ENCODE results near the gene ADARB1. TPM values are rescaled to one million over a fixed set of nuclear protein-coding genes. Genes with fewer than 3 reads are reported as not detected.
"Not testable (repeated sequence)": the region's sequence is repeated elsewhere in the genome, so short reads cannot be mapped to it uniquely, and the experiment has no call there.

Gene ADARB1
- total RNA-seq, 1 experiment from 2014 or later, result 15.8 TPM

DNA sequence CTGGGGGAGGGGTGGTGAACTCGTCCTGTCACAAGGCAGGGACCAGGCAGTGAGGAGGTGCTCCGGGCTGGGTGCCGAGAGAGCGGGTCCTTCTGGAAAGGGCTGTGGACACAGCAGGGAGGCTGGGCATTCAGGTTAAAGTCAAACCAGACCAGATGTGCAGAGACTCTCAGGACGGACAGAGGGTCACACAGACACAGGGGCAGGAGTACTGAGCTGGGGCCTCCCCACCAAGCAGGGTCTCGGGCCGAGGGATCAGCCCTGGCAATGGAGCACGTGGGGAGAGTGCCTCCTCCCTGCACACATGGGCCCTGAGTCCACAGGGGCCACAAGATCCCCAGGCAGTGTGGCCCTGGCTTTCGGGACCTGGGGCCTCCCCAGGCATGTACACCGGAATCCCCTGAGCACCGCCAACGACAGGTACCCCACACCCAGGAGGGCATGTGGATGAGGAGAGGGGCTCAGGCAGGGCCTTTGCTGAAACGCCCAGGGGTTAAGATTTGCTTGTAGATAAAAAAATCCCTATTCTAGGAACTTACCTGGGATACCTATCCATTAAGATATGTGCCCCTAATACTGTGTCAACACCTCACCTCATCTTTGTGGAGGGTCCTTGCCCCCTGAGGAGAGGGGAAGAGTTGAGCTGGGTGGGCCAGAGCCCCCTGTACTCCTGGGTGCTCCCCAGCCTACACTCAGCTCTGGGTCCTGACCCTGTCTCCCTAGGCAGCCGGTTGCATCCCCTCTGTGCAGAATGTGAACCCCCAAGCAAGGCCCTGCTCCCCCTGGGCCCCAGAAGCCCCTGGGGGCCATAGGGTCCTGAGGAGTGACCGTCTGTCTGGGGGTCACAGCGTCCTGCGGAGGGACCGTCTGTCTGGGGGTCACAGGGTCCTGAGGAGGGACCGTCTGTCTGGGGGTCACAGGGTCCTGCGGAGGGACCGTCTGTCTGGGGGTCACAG, 46.9 kb upstream of the ADARB1 start:
- H3K56ac ChIP-seq (ENCODE audit: insufficient read length, low read depth, low read length), result no peak overlapping the region

DNA sequence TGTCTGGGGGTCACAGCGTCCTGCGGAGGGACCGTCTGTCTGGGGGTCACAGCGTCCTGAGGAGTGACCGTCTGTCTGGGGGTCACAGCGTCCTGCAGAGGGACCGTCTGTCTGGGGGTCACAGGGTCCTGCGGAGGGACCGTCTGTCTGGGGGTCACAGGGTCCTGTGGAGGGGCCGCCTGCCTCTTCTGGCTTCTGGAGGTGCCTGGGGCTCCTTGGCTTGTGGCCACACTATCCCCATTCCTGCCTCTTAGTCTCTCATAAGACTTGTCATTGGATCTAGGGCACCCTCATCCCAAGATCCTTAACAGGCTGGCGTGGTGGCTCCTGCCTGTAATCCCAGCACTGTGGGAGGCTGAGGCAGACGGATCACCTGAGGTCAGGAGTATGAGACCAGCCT, 45.7 kb upstream of the ADARB1 start:
- not testable (repeated sequence) for H3K4me1 ChIP-seq (ENCODE audit: insufficient read depth, low read length); H3K36me3 Mint-ChIP-seq (ENCODE audit: insufficient read depth in 1 of 3, low read depth in 3 of 3); H3K9ac ChIP-seq (ENCODE audit: extremely low read depth, insufficient read length, low read length); H4K20me1 ChIP-seq (ENCODE audit: control insufficient read depth, insufficient read depth, insufficient read length); H3K4me3 Mint-ChIP-seq; H2AFZ ChIP-seq (ENCODE audit: low read length); H2BK120ac ChIP-seq (ENCODE audit: low read depth, low read length, poor library complexity, severe bottlenecking); H2AK5ac ChIP-seq (ENCODE audit: insufficient read length, low read length); H3K23me2 ChIP-seq (ENCODE audit: insufficient read length, low read depth, low read length, poor library complexity, severe bottlenecking); H3K4me2 ChIP-seq (ENCODE audit: insufficient read depth, insufficient read length, low read length); H3K27me3 ChIP-seq (ENCODE audit: insufficient read depth, low read length); H2BK12ac ChIP-seq (ENCODE audit: insufficient read length, low read depth, low read length); H3K79me2 ChIP-seq (ENCODE audit: insufficient read depth, low read length); H3T11ph ChIP-seq (ENCODE audit: low read length); H2BK15ac ChIP-seq (ENCODE audit: low read depth, low read length); H4K8ac ChIP-seq (replicated peaks; ENCODE audit: insufficient read length, low read depth, low read length); H3K27ac ChIP-seq (ENCODE audit: insufficient read length, low read depth, low read length); H4K5ac ChIP-seq (ENCODE audit: insufficient read length, low read depth, low read length); H4K91ac ChIP-seq (ENCODE audit: insufficient read length, low read depth, low read length); H3K4ac ChIP-seq (ENCODE audit: low read depth, low read length); DNase-seq; H2BK5ac ChIP-seq (ENCODE audit: insufficient read length, low read length); H3K9me3 ChIP-seq (ENCODE audit: control insufficient read depth, low read depth, low read length); H3K14ac ChIP-seq (ENCODE audit: insufficient read depth, low read length); H3K56ac ChIP-seq (ENCODE audit: insufficient read length, low read depth, low read length); H3K18ac ChIP-seq (ENCODE audit: insufficient read length, low read depth, low read length); H3K9me3 Mint-ChIP-seq; H3K79me1 ChIP-seq (ENCODE audit: insufficient read depth, low read depth, low read length, poor library complexity, severe bottlenecking); H3K27ac Mint-ChIP-seq; H3K23ac ChIP-seq (ENCODE audit: insufficient read length, low read depth, low read length); H2BK20ac ChIP-seq (ENCODE audit: low read depth, low read length, poor library complexity, severe bottlenecking)
- no CpG with 5 or more reads among the region's 12 CpGs for WGBS (ENCODE audit: extremely low coverage, insufficient read length, low lambda C conversion rate)
- H3K27me3 Mint-ChIP-seq (ENCODE audit: low read depth), result peaks cover 24% of the 10 kb centered on the region
- H3K4me1 Mint-ChIP-seq, result peaks cover 36 to 48% of the 10 kb centered on the region in 2 experiments

More for the DNA sequence above, 46.9 kb upstream of the ADARB1 start:
- Histone ChIP-seq H3K23ac (ENCODE audit: insufficient read length, low read depth, low read length) (no peak overlapping the region), H3K4me2 (ENCODE audit: insufficient read depth, insufficient read length, low read length) (no peak overlapping the region), H3K27ac (ENCODE audit: insufficient read length, low read depth, low read length) (no peak overlapping the region), H3K14ac (ENCODE audit: insufficient read depth, low read length) (no peak overlapping the region; the same call in 1 of the 2 replicates), H3K4ac (ENCODE audit: low read depth, low read length) (no peak overlapping the region), H2BK12ac (ENCODE audit: insufficient read length, low read depth, low read length) (no peak overlapping the region), H2BK20ac (ENCODE audit: low read depth, low read length, poor library complexity, severe bottlenecking) (no peak overlapping the region), H3K79me1 (ENCODE audit: insufficient read depth, low read depth, low read length, poor library complexity, severe bottlenecking) (no peaks in the 10 kb centered on the region), H3K23me2 (ENCODE audit: insufficient read length, low read depth, low read length, poor library complexity, severe bottlenecking) (no peaks in the 10 kb centered on the region), H3K79me2 (ENCODE audit: insufficient read depth, low read length) (no peaks in the 10 kb centered on the region), H3K27me3 (ENCODE audit: insufficient read depth, low read length) (no peaks in the 10 kb centered on the region), H4K5ac (ENCODE audit: insufficient read length, low read depth, low read length) (no peak overlapping the region), H4K91ac (ENCODE audit: insufficient read length, low read depth, low read length) (no peak overlapping the region), H3K4me1 (ENCODE audit: insufficient read depth, low read length) (no peaks in the 10 kb centered on the region; the same call in 1 of the 2 replicates), H2AK5ac (ENCODE audit: insufficient read length, low read length) (no peak overlapping the region), H2BK5ac (ENCODE audit: insufficient read length, low read length) (no peak overlapping the region), H3T11ph (ENCODE audit: low read length) (no peak overlapping the region), H4K8ac (replicated peaks; ENCODE audit: insufficient read length, low read depth, low read length) (no peak overlapping the region), H4K20me1 (ENCODE audit: control insufficient read depth, insufficient read depth, insufficient read length) (no peaks in the 10 kb centered on the region), H2AFZ (ENCODE audit: low read length) (no peak overlapping the region), H3K9me3 (ENCODE audit: control insufficient read depth, low read depth, low read length) (no peaks in the 10 kb centered on the region), H2BK120ac (ENCODE audit: low read depth, low read length, poor library complexity, severe bottlenecking) (no peak overlapping the region), H2BK15ac (ENCODE audit: low read depth, low read length) (no peak overlapping the region), H3K18ac (ENCODE audit: insufficient read length, low read depth, low read length) (peak overlapping the region; percentile 30), H3K9ac (ENCODE audit: extremely low read depth, insufficient read length, low read length) (no peak overlapping the region)
- H3K36me3 Mint-ChIP-seq (ENCODE audit: insufficient read depth in 1 of 3, low read depth in 3 of 3), result peaks cover 1 to 11% (median 4%) of the 10 kb centered on the region in 3 experiments; a peak in 4 of 7 replicates
- H3K27ac Mint-ChIP-seq, result no peak overlapping the region
- peaks cover 36 to 42% of the 10 kb centered on the region in 2 experiments for H3K4me1 Mint-ChIP-seq
- peaks cover 30% of the 10 kb centered on the region for H3K27me3 Mint-ChIP-seq (ENCODE audit: low read depth)
- no peak overlapping the region; a peak in 1 of 5 replicates for H3K4me3 Mint-ChIP-seq
- TF ChIP-seq, protein P1, sequence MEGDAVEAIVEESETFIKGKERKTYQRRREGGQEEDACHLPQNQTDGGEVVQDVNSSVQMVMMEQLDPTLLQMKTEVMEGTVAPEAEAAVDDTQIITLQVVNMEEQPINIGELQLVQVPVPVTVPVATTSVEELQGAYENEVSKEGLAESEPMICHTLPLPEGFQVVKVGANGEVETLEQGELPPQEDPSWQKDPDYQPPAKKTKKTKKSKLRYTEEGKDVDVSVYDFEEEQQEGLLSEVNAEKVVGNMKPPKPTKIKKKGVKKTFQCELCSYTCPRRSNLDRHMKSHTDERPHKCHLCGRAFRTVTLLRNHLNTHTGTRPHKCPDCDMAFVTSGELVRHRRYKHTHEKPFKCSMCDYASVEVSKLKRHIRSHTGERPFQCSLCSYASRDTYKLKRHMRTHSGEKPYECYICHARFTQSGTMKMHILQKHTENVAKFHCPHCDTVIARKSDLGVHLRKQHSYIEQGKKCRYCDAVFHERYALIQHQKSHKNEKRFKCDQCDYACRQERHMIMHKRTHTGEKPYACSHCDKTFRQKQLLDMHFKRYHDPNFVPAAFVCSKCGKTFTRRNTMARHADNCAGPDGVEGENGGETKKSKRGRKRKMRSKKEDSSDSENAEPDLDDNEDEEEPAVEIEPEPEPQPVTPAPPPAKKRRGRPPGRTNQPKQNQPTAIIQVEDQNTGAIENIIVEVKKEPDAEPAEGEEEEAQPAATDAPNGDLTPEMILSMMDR (conservative IDR thresholded peaks at IDR 0.05), result no peak
- H3K9me3 Mint-ChIP-seq, result peaks cover 17% of the 10 kb centered on the region in 2 experiments
- no CpG with 5 or more reads among the region's 21 CpGs for WGBS (ENCODE audit: extremely low coverage, insufficient read length, low lambda C conversion rate)
- DNase-seq, result no peak
